Pons (tissue), 1 donor: ENCODE measurements around the gene ARID1B.

Source experiments
- DNase-seq: peaks from one replicate; pipeline ENCODE4 v3.0.0-alpha.2; 2016; ENCODE audit warnings: low spot score

The ARID1B gene

GRCh38 chr6:157213426-157213825 lies 436.2 kb downstream of the ARID1B start:
- DNase-seq, result no peak

GRCh38 chr6:157213907-157214565 lies 436.9 kb downstream of the ARID1B start:
- no peak for DNase-seq

- DNase-seq, result no peak
These were observed 438.5 kb downstream of the ARID1B start for GRCh38 chr6:157215717-157216116.

GRCh38 chr6:157216570-157216969 lies 439.4 kb downstream of the ARID1B start:
- DNase-seq, result no peak

- DNase-seq, result no peak
These were observed 440.2 kb downstream of the ARID1B start for GRCh38 chr6:157217198-157217893.

GRCh38 chr6:157217894-157218370 lies 440.8 kb downstream of the ARID1B start:
- DNase-seq, result no peak

- no peak for DNase-seq
These were observed 441.4 kb downstream of the ARID1B start for GRCh38 chr6:157218371-157219198.

GRCh38 chr6:157219201-157220200 lies 442.3 kb downstream of the ARID1B start:
- no peak for DNase-seq

GRCh38 chr6:157220485-157220884 lies 443.3 kb downstream of the ARID1B start:
- DNase-seq, result no peak

- peak; percentile 47 for DNase-seq
These were observed 444.1 kb downstream of the ARID1B start for GRCh38 chr6:157221049-157221816.

GRCh38 chr6:157221817-157222175 lies 444.6 kb downstream of the ARID1B start:
- DNase-seq, result no peak

GRCh38 chr6:157222201-157222981 lies 445.2 kb downstream of the ARID1B start:
- no peak for DNase-seq

- DNase-seq, result no peak
These were observed 445.8 kb downstream of the ARID1B start for GRCh38 chr6:157223021-157223430.

GRCh38 chr6:157223511-157223910 lies 446.3 kb downstream of the ARID1B start:
- DNase-seq, result no peak

GRCh38 chr6:157224178-157224950 lies 447.2 kb downstream of the ARID1B start:
- DNase-seq, result no peak

GRCh38 chr6:157224951-157225574 lies 447.9 kb downstream of the ARID1B start:
- no peak for DNase-seq

- no peak for DNase-seq
These were observed 448.4 kb downstream of the ARID1B start for GRCh38 chr6:157225575-157225995.

GRCh38 chr6:157226026-157226625 lies 448.9 kb downstream of the ARID1B start:
- peak; percentile 26 for DNase-seq
